CD4-positive, CD25-positive, alpha-beta regulatory T cell (primary cell): ENCODE measurements around the gene HINFP. TPM values are rescaled to one million over a fixed set of nuclear protein-coding genes. Genes with fewer than 3 reads are reported as not detected.

Experiments used
- ATAC-seq, 2 donors: fragments of 150-1000 bp; cut with Tn5 transposase; one replicate each; pipeline ENCODE4 v1.10.0; 2021; ENCODE audit warnings: low read depth in 2 of 2, moderate number of reproducible peaks in 2 of 2, moderate library complexity in 1 of 2
- DNase-seq, 3 donors: peaks; one replicate each; pipeline versions ENCODE4 v3.0.0 to v3.0.0-alpha.2; 2012 to 2022; ENCODE audit warnings: mixed read lengths in 1 of 3
- H3K27ac ChIP-seq: one replicate; pipeline ENCODE4 v1.7.0; 2013; ENCODE audit warnings: mild to moderate bottlenecking, low read length; ENCODE audit not compliant: insufficient read depth, poor library complexity, severe bottlenecking
- H3K27me3 ChIP-seq: one replicate; pipeline ENCODE4 v1.7.0; 2013; ENCODE audit warnings: low read length; ENCODE audit not compliant: control insufficient read depth, insufficient read depth
- H3K36me3 ChIP-seq: one replicate; pipeline ENCODE4 v1.7.0; 2013; ENCODE audit warnings: mild to moderate bottlenecking, low read length, moderate library complexity; ENCODE audit not compliant: control insufficient read depth, insufficient read depth
- H3K4me1 ChIP-seq: 2 replicates; pipeline ENCODE4 v1.7.0; 2013; ENCODE audit warnings: mild to moderate bottlenecking, low read length; ENCODE audit not compliant: insufficient read depth, control insufficient read depth, poor library complexity, severe bottlenecking
- H3K4me3 ChIP-seq: one replicate; pipeline ENCODE4 v1.7.0; 2013; ENCODE audit warnings: low read depth, mild to moderate bottlenecking, low read length, moderate library complexity
- H3K9me3 ChIP-seq, 2 experiments: 1 replicate in 1 of 2; 2 replicates in 1 of 2; pipeline ENCODE4 v1.7.0; 2013; ENCODE audit warnings: low read length in 2 of 2, mild to moderate bottlenecking in 1 of 2, moderate library complexity in 1 of 2; ENCODE audit not compliant: control insufficient read depth in 2 of 2
- H3K27ac Mint-ChIP-seq, 3 donors: one replicate each; pipeline ENCODE4 v1.8.0; 2020 to 2022; ENCODE audit warnings: mild to moderate bottlenecking in 3 of 3, mixed read lengths in 3 of 3, moderate library complexity in 2 of 3
- H3K27me3 Mint-ChIP-seq: one replicate; pipeline ENCODE4 v1.8.0; 2022; ENCODE audit warnings: mild to moderate bottlenecking, mixed read lengths
- H3K36me3 Mint-ChIP-seq: one replicate; pipeline ENCODE4 v1.8.0; 2020; ENCODE audit warnings: mixed read lengths
- H3K4me1 Mint-ChIP-seq, 4 donors: one replicate each; pipeline ENCODE4 v1.8.0; 2020 to 2022; ENCODE audit warnings: mixed read lengths in 4 of 4, mild to moderate bottlenecking in 1 of 4
- H3K4me3 Mint-ChIP-seq, 4 donors: one replicate each; pipeline ENCODE4 v1.8.0; 2020 to 2022; ENCODE audit warnings: mild to moderate bottlenecking in 4 of 4, mixed read lengths in 4 of 4, moderate library complexity in 3 of 4
- H3K9me3 Mint-ChIP-seq, 7 donors: one replicate each; pipeline ENCODE4 v1.8.0; 2020 to 2022; ENCODE audit warnings: mixed read lengths in 7 of 7, mild to moderate bottlenecking in 3 of 7, moderate library complexity in 2 of 7
- polyA plus RNA-seq, 4 donors: library from polyadenylated mRNA; unstranded; fragments of 300-500 nt; fragmentation: Illumina TruSeq; gene quantifications; one replicate each; pipeline ENCODE4 v1.2.3, GENCODE V29; 2021
- total RNA-seq: library from RNA; stranded (reverse); gene quantifications from one replicate; pipeline ENCODE4 v1.2.3, GENCODE V29; 2022

Gene HINFP
- total and polyA plus RNA-seq, 5 donors from 2014 or later: 10.0 to 24.4 (median 16.2) TPM

GRCh38 chr11:119153049-119153818, 31.9 kb downstream of the HINFP start:
- Histone ChIP-seq H3K27ac (no peak overlapping the region), H3K9me3 (no peaks in the 10 kb centered on the region), H3K36me3 (no peaks in the 10 kb centered on the region), H3K4me1 (peaks cover 15% of the 10 kb centered on the region), H3K4me3 (no peak overlapping the region), H3K27me3 (peaks cover 19% of the 10 kb centered on the region)
- no peak for ATAC-seq
- peaks cover 0 to 12% (median 4%) of the 10 kb centered on the region in 4 donors for H3K4me1 Mint-ChIP-seq
- peaks cover 4% of the 10 kb centered on the region for H3K36me3 Mint-ChIP-seq
- no peak overlapping the region for H3K27ac Mint-ChIP-seq
- no peak overlapping the region for H3K4me3 Mint-ChIP-seq
- H3K27me3 Mint-ChIP-seq: peaks cover 54% of the 10 kb centered on the region
- H3K9me3 Mint-ChIP-seq: no peaks in the 10 kb centered on the region
- no peak for DNase-seq

GRCh38 chr11:119154178-119154577, 32.8 kb downstream of the HINFP start:
- Mint-ChIP-seq H3K27ac (no peak overlapping the region), H3K36me3 (peaks cover 4% of the 10 kb centered on the region), H3K4me1 (peaks cover 0 to 7% (median 1%) of the 10 kb centered on the region in 4 donors), H3K9me3 (no peaks in the 10 kb centered on the region), H3K27me3 (peaks cover 56% of the 10 kb centered on the region), H3K4me3 (no peak overlapping the region)
- H3K36me3 ChIP-seq: no peaks in the 10 kb centered on the region
- H3K27me3 ChIP-seq: peaks cover 17% of the 10 kb centered on the region
- no peaks in the 10 kb centered on the region for H3K9me3 ChIP-seq
- DNase-seq (no peak), ATAC-seq (no peak)
- no peak overlapping the region for H3K27ac ChIP-seq
- no peak overlapping the region for H3K4me3 ChIP-seq
- H3K4me1 ChIP-seq: peaks cover 6% of the 10 kb centered on the region

GRCh38 chr11:119155733-119156492, 34.5 kb downstream of the HINFP start:
- Histone ChIP-seq H3K36me3 (no peaks in the 10 kb centered on the region), H3K9me3 (no peaks in the 10 kb centered on the region), H3K27ac (no peak overlapping the region), H3K4me3 (no peak overlapping the region), H3K4me1 (no peaks in the 10 kb centered on the region), H3K27me3 (peaks cover 13% of the 10 kb centered on the region)
- ATAC-seq: no peak
- H3K27ac Mint-ChIP-seq: no peak overlapping the region
- H3K9me3 Mint-ChIP-seq: no peaks in the 10 kb centered on the region
- H3K27me3 Mint-ChIP-seq: peaks cover 45% of the 10 kb centered on the region
- no peak overlapping the region for H3K4me3 Mint-ChIP-seq
- peaks cover 0 to 7% (median 0%) of the 10 kb centered on the region in 4 donors for H3K4me1 Mint-ChIP-seq
- peaks cover 4% of the 10 kb centered on the region for H3K36me3 Mint-ChIP-seq
- DNase-seq: no peak

GRCh38 chr11:119156496-119156895, 35.1 kb downstream of the HINFP start:
- Mint-ChIP-seq H3K9me3 (no peaks in the 10 kb centered on the region), H3K4me1 (peaks cover 0 to 7% (median 0%) of the 10 kb centered on the region in 4 donors), H3K27ac (no peak overlapping the region), H3K36me3 (peaks cover 4% of the 10 kb centered on the region), H3K27me3 (peaks cover 40% of the 10 kb centered on the region), H3K4me3 (no peak overlapping the region)
- Histone ChIP-seq H3K27ac (no peak overlapping the region), H3K9me3 (no peaks in the 10 kb centered on the region), H3K4me3 (no peak overlapping the region), H3K36me3 (no peaks in the 10 kb centered on the region), H3K27me3 (peaks cover 13% of the 10 kb centered on the region), H3K4me1 (no peaks in the 10 kb centered on the region)
- DNase-seq (no peak), ATAC-seq (no peak)

GRCh38 chr11:119157063-119157462, 35.7 kb downstream of the HINFP start:
- peaks cover 34% of the 10 kb centered on the region for H3K27me3 Mint-ChIP-seq
- H3K4me3 Mint-ChIP-seq: no peak overlapping the region
- Histone ChIP-seq H3K27ac (no peak overlapping the region), H3K36me3 (no peaks in the 10 kb centered on the region), H3K4me1 (no peaks in the 10 kb centered on the region), H3K4me3 (no peak overlapping the region), H3K27me3 (peaks cover 9% of the 10 kb centered on the region), H3K9me3 (no peaks in the 10 kb centered on the region)
- DNase-seq (no peak), ATAC-seq (no peak)
- H3K27ac Mint-ChIP-seq: no peak overlapping the region
- H3K9me3 Mint-ChIP-seq: no peaks in the 10 kb centered on the region
- H3K4me1 Mint-ChIP-seq: peaks cover 0 to 7% (median 0%) of the 10 kb centered on the region in 4 donors
- H3K36me3 Mint-ChIP-seq: peaks cover 4% of the 10 kb centered on the region

GRCh38 chr11:119158467-119158866, 37.1 kb downstream of the HINFP start:
- Mint-ChIP-seq H3K36me3 (peaks cover 4% of the 10 kb centered on the region), H3K27ac (no peak overlapping the region), H3K9me3 (no peaks in the 10 kb centered on the region), H3K4me1 (peaks cover 0 to 7% (median 0%) of the 10 kb centered on the region in 4 donors), H3K4me3 (no peak overlapping the region), H3K27me3 (peaks cover 20% of the 10 kb centered on the region)
- peaks cover 6% of the 10 kb centered on the region for H3K27me3 ChIP-seq
- H3K36me3 ChIP-seq: no peaks in the 10 kb centered on the region
- H3K4me3 ChIP-seq: no peak overlapping the region
- no peak for ATAC-seq
- no peak overlapping the region for H3K27ac ChIP-seq
- no peaks in the 10 kb centered on the region for H3K4me1 ChIP-seq
- DNase-seq: no peak
- no peaks in the 10 kb centered on the region for H3K9me3 ChIP-seq

- no peak for ATAC-seq
- no peaks in the 10 kb centered on the region for H3K9me3 ChIP-seq
- H3K36me3 Mint-ChIP-seq: peaks cover 4% of the 10 kb centered on the region
- no peaks in the 10 kb centered on the region for H3K36me3 ChIP-seq
- H3K4me3 Mint-ChIP-seq: no peak overlapping the region
- no peak overlapping the region for H3K27ac ChIP-seq
- no peaks in the 10 kb centered on the region for H3K4me1 ChIP-seq
- H3K4me1 Mint-ChIP-seq: peaks cover 0 to 7% (median 0%) of the 10 kb centered on the region in 4 donors
- peaks cover 13% of the 10 kb centered on the region for H3K27me3 Mint-ChIP-seq
- H3K9me3 Mint-ChIP-seq: no peaks in the 10 kb centered on the region
- H3K27me3 ChIP-seq: peaks cover 2% of the 10 kb centered on the region
- no peak overlapping the region for H3K27ac Mint-ChIP-seq
- no peak overlapping the region for H3K4me3 ChIP-seq
- no peak for DNase-seq
These were observed 38.8 kb downstream of the HINFP start for GRCh38 chr11:119160151-119160550.
